ENCODE results near the gene PCDHGA1. TPM values are rescaled to one million over a fixed set of nuclear protein-coding genes. Genes with fewer than 3 reads are reported as not detected.

PCDHGA1 gene
- total RNA-seq, 1 donor from 2014 or later: 0.09 TPM

- H3K4me3 Mint-ChIP-seq (ENCODE audit: low read depth): no peak overlapping the region
- H3K9me3 Mint-ChIP-seq: no peaks in the 10 kb centered on the region
- H3K36me3 Mint-ChIP-seq (ENCODE audit: low read depth): peaks cover 76% of the 10 kb centered on the region
- intact Hi-C loops (cut with micrococcal nuclease): loop anchor here (5.0 kb wide), 2 partner anchors 37 to 202 kb away; partner anchors contain the start of genes PCDHGA4 and PCDHGB2
- H3K4me1 Mint-ChIP-seq (ENCODE audit: low read depth): peaks cover 26% of the 10 kb centered on the region
- H3K27ac Mint-ChIP-seq: no peak overlapping the region
- no peak for DNase-seq (ENCODE audit: low spot score)
- H3K27me3 Mint-ChIP-seq (ENCODE audit: low read depth): no peaks in the 10 kb centered on the region
Observed at GRCh38 chr5:141559461-141559860, 229.1 kb downstream of the PCDHGA1 start.

GRCh38 chr5:141560151-141560550 lies 229.8 kb downstream of the PCDHGA1 start:
- no peak overlapping the region for H3K27ac Mint-ChIP-seq
- no peaks in the 10 kb centered on the region for H3K9me3 Mint-ChIP-seq
- H3K27me3 Mint-ChIP-seq (ENCODE audit: low read depth): no peaks in the 10 kb centered on the region
- H3K36me3 Mint-ChIP-seq (ENCODE audit: low read depth): peaks cover 75% of the 10 kb centered on the region
- DNase-seq (ENCODE audit: low spot score): no peak
- intact Hi-C loops (cut with micrococcal nuclease): loop anchor here (5.0 kb wide), 2 partner anchors 48 to 913 kb away; partner anchors contain the start of genes IK and NDUFA2
- peaks cover 28% of the 10 kb centered on the region for H3K4me1 Mint-ChIP-seq (ENCODE audit: low read depth)
- no peak overlapping the region for H3K4me3 Mint-ChIP-seq (ENCODE audit: low read depth)

- Mint-ChIP-seq H3K9me3 (no peaks in the 10 kb centered on the region), H3K4me3 (ENCODE audit: low read depth) (no peak overlapping the region), H3K4me1 (ENCODE audit: low read depth) (peaks cover 34% of the 10 kb centered on the region), H3K27ac (no peak overlapping the region), H3K27me3 (ENCODE audit: low read depth) (no peaks in the 10 kb centered on the region), H3K36me3 (ENCODE audit: low read depth) (peaks cover 80% of the 10 kb centered on the region)
- DNase-seq (ENCODE audit: low spot score): no peak
- intact Hi-C loops (cut with micrococcal nuclease): loop anchor here (5.0 kb wide), 2 partner anchors 49 to 914 kb away; partner anchors contain the start of genes IK and NDUFA2
Observed at GRCh38 chr5:141560725-141561483, 230.6 kb downstream of the PCDHGA1 start.

Other genes starting within 250 kb of the PCDHGA1 start
- gene PCDHB2, start 235.9 kb upstream of the PCDHGA1 start, total RNA-seq: 0.11 and 0.25 TPM in 2 replicates
- gene PCDHB3, start 230.0 kb upstream of the PCDHGA1 start, total RNA-seq: not detected in 2 replicates
- gene PCDHB4, start 208.7 kb upstream of the PCDHGA1 start, total RNA-seq: not detected in 2 replicates
- not detected in 2 replicates for gene PCDHB5, start 195.3 kb upstream of the PCDHGA1 start, total RNA-seq
- gene PCDHB6, start 180.5 kb upstream of the PCDHGA1 start, total RNA-seq: not detected in 2 replicates
- gene PCDHB7, start 157.9 kb upstream of the PCDHGA1 start, total RNA-seq: 0.07 TPM in 1 of 2 replicates, not detected in the other
- gene PCDHB8, start 152.7 kb upstream of the PCDHGA1 start, total RNA-seq: not detected in 2 replicates
- gene PCDHB16, start 148.1 kb upstream of the PCDHGA1 start, total RNA-seq: not detected in 2 replicates
- not detected in 2 replicates for gene PCDHB9, start 143.4 kb upstream of the PCDHGA1 start, total RNA-seq
- gene PCDHB10, start 138.2 kb upstream of the PCDHGA1 start, total RNA-seq: not detected in 2 replicates
- not detected in 2 replicates for gene PCDHB11, start 130.9 kb upstream of the PCDHGA1 start, total RNA-seq
- gene PCDHB12, start 121.8 kb upstream of the PCDHGA1 start, total RNA-seq: not detected in 2 replicates
- gene PCDHB13, start 116.6 kb upstream of the PCDHGA1 start, total RNA-seq: 0.02 TPM in 1 of 2 replicates, not detected in the other
- gene PCDHB14, start 107.2 kb upstream of the PCDHGA1 start, total RNA-seq: not detected in 2 replicates
- not detected in 2 replicates for gene PCDHB15, start 85.1 kb upstream of the PCDHGA1 start, total RNA-seq
- 0.16 TPM in 1 of 2 replicates, not detected in the other for gene SLC25A2, start 26.5 kb upstream of the PCDHGA1 start, total RNA-seq
- gene TAF7, start 9.7 kb upstream of the PCDHGA1 start, total RNA-seq: 67.1 and 70.5 TPM in 2 replicates
- 0.09 and 0.11 TPM in 2 replicates for gene PCDHGA2, start 8.2 kb downstream of the PCDHGA1 start, total RNA-seq
- 0.11 and 0.16 TPM in 2 replicates for gene PCDHGA3, start 13.3 kb downstream of the PCDHGA1 start, total RNA-seq
- 0.16 and 0.48 TPM in 2 replicates for gene PCDHGB1, start 19.6 kb downstream of the PCDHGA1 start, total RNA-seq
- gene PCDHGA4, start 24.5 kb downstream of the PCDHGA1 start, total RNA-seq: 0.44 and 0.57 TPM in 2 replicates
- gene PCDHGB2, start 29.5 kb downstream of the PCDHGA1 start, total RNA-seq: 0.85 and 0.91 TPM in 2 replicates
- gene PCDHGA5, start 33.6 kb downstream of the PCDHGA1 start, total RNA-seq: 0.43 and 0.51 TPM in 2 replicates
- gene PCDHGB3, start 39.7 kb downstream of the PCDHGA1 start, total RNA-seq: 0.46 and 0.85 TPM in 2 replicates
- 0.48 and 0.55 TPM in 2 replicates for gene PCDHGA6, start 43.4 kb downstream of the PCDHGA1 start, total RNA-seq
- gene PCDHGA7, start 52.2 kb downstream of the PCDHGA1 start, total RNA-seq: 0.16 and 0.30 TPM in 2 replicates
- gene PCDHGB4, start 57.2 kb downstream of the PCDHGA1 start, total RNA-seq: 0.28 and 0.34 TPM in 2 replicates
- 0.07 and 0.23 TPM in 2 replicates for gene PCDHGA8, start 62.1 kb downstream of the PCDHGA1 start, total RNA-seq
- gene PCDHGB5, start 67.4 kb downstream of the PCDHGA1 start, total RNA-seq: 0.62 and 0.92 TPM in 2 replicates
- 0.23 and 0.32 TPM in 2 replicates for gene PCDHGA9, start 72.3 kb downstream of the PCDHGA1 start, total RNA-seq
- 0.21 and 0.34 TPM in 2 replicates for gene PCDHGB6, start 77.5 kb downstream of the PCDHGA1 start, total RNA-seq
- 0.21 and 0.34 TPM in 2 replicates for gene PCDHGA10, start 82.5 kb downstream of the PCDHGA1 start, total RNA-seq
- gene PCDHGB7, start 87.2 kb downstream of the PCDHGA1 start, total RNA-seq: 0.18 and 0.23 TPM in 2 replicates
- 0.21 and 0.39 TPM in 2 replicates for gene PCDHGA11, start 90.5 kb downstream of the PCDHGA1 start, total RNA-seq
- gene PCDHGA12, start 100.0 kb downstream of the PCDHGA1 start, total RNA-seq: 0.11 and 0.16 TPM in 2 replicates
- 0.21 and 0.23 TPM in 2 replicates for gene PCDHGC3, start 145.5 kb downstream of the PCDHGA1 start, total RNA-seq
- not detected in 2 replicates for gene PCDHGC4, start 154.5 kb downstream of the PCDHGA1 start, total RNA-seq
- gene PCDHGC5, start 158.6 kb downstream of the PCDHGA1 start, total RNA-seq: not detected in 2 replicates

Data from activated T-helper 2 cell treated with anti-CD3 and anti-CD28 coated beads, Interferon-gamma antibody, Interleukin-2, Interleukin-4, amounts not matched to agents 10 μg/mL and 5 μg/mL and 100 μg/mL, durations not matched to agents 14 hours and 24 hours and 36 hours (primary cell).